Mesendoderm (in vitro differentiated cells): Measurements from ENCODE around the gene PDCD2L.

Experiments
- DNase-seq: peaks from one replicate; pipeline ENCODE4 v3.0.0; 2013
- H2AK5ac ChIP-seq: 2 replicates; pipeline ENCODE4 v1.6.1; 2013; ENCODE audit warnings: low read length, inconsistent platforms
- H2BK120ac ChIP-seq: 2 replicates; pipeline ENCODE4 v1.6.1; 2013; ENCODE audit warnings: low read depth, mild to moderate bottlenecking, low read length, moderate library complexity, mixed read lengths
- H2BK15ac ChIP-seq: replicated peaks from 2 replicates; pipeline ENCODE4 v1.6.1; 2013; ENCODE audit warnings: low read depth, mild to moderate bottlenecking, moderate library complexity
- H2BK5ac ChIP-seq: 2 replicates; pipeline ENCODE4 v1.6.1; 2013; ENCODE audit warnings: low read length, inconsistent platforms
- H3K18ac ChIP-seq: 2 replicates; pipeline ENCODE4 v1.6.1; 2013; ENCODE audit warnings: mild to moderate bottlenecking, low read length, mixed read lengths
- H3K23ac ChIP-seq: one replicate; pipeline ENCODE4 v1.6.1; 2013; ENCODE audit warnings: low read length
- H3K27ac ChIP-seq: 2 replicates; pipeline ENCODE4 v1.5.1; 2013; ENCODE audit warnings: low read depth, mild to moderate bottlenecking, inconsistent platforms, low read length, moderate library complexity
- H3K27me3 ChIP-seq: 2 replicates; pipeline ENCODE4 v1.6.1; 2013; ENCODE audit warnings: low read length, control low read depth, mild to moderate bottlenecking, inconsistent platforms; ENCODE audit not compliant: insufficient read depth, poor library complexity
- H3K36me3 ChIP-seq: 2 replicates; pipeline ENCODE4 v1.6.1; 2013; ENCODE audit warnings: low read length, inconsistent platforms; ENCODE audit not compliant: control insufficient read depth, insufficient read depth
- H3K4ac ChIP-seq: one replicate; pipeline ENCODE4 v1.6.1; 2013; ENCODE audit warnings: low read depth, mild to moderate bottlenecking, low read length, moderate library complexity
- H3K4me1 ChIP-seq: 2 replicates; pipeline ENCODE4 v1.6.1; 2013; ENCODE audit warnings: low read depth, low read length, inconsistent platforms; ENCODE audit not compliant: control insufficient read depth
- H3K4me2 ChIP-seq: 2 replicates; pipeline ENCODE4 v1.6.1; 2013; ENCODE audit warnings: low read length
- H3K4me3 ChIP-seq: 2 replicates; pipeline ENCODE4 v1.5.1; 2013; ENCODE audit warnings: mild to moderate bottlenecking, low read length
- H3K56ac ChIP-seq: one replicate; pipeline ENCODE4 v1.6.1; 2013; ENCODE audit warnings: low read length
- H3K79me1 ChIP-seq: 2 replicates; pipeline ENCODE4 v1.6.1; 2013; ENCODE audit warnings: low read length, inconsistent platforms
- H3K79me2 ChIP-seq: 2 replicates; pipeline ENCODE4 v1.6.1; 2013; ENCODE audit warnings: mild to moderate bottlenecking, low read length; ENCODE audit not compliant: control insufficient read depth, insufficient read depth
- H3K9ac ChIP-seq: 2 replicates; pipeline ENCODE4 v1.6.1; 2013; ENCODE audit warnings: low read length, inconsistent platforms
- H4K5ac ChIP-seq: one replicate; pipeline ENCODE4 v1.6.1; 2013; ENCODE audit warnings: low read length
- H4K8ac ChIP-seq: one replicate; pipeline ENCODE4 v1.6.1; 2013; ENCODE audit warnings: low read depth, mild to moderate bottlenecking, control low read depth, low read length, moderate library complexity
- WGBS: extraction: QIAGEN DNeasy Blood & Tissue Kit; methylation state at CpG from one replicate; pipeline ENCODE4 v1.1.7; 2013; ENCODE audit warnings: low lambda C conversion rate, missing lambda C conversion rate; ENCODE audit not compliant: insufficient coverage; ENCODE audit errors: extremely low coverage; 5-methylcytosine and 5-hydroxymethylcytosine counted together

PDCD2L gene

DNA sequence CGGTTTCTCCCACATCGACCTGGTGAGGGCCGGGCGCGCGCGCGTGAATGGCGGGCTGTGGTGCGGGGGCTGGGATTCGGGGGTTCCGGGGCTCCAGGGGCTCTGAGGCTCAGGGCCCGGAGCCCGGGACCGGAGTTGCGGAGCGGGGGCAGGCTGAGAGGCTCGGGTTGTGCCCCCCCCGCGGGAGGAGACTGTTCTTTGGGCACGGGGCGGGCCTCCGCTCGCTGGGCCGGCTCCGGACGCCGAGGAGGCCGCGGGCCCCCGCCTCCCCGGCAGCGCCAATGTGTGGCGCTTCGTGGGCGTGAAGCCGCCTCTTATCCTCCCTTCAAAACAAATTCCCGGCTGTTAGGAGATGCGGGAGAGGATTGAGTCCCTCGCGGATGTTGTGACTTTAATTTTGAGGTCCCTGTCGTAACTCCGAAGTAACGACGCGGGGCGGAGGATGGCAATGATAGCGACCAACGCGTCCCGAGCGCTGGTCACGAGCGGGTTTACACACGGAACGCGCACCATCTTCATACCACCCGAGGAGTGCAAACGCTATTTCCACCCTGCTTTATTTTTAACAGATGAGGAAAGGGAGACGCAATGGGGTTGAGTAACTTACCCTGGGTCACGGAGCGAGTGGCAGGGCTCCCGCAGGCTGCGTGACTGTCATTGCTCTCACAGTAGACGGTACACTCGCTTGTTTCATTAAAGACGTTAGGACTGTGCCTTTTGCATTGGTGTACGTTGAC, 24.5 kb downstream of the PDCD2L start:
- Histone ChIP-seq H3K4me1 (no peaks in the 10 kb centered on the region), H3K23ac (peak overlapping the region; percentile 74), H3K27me3 (no peaks in the 10 kb centered on the region), H3K56ac (peak overlapping the region; percentile 98), H3K4me3 (peak overlapping the region; percentile 99), H3K79me1 (peaks cover 6% of the 10 kb centered on the region), H3K27ac (peak overlapping the region; percentile 47), H3K4me2 (peak overlapping the region; percentile 95), H2AK5ac (peak overlapping the region; percentile 51), H3K36me3 (no peaks in the 10 kb centered on the region), H3K9ac (peak overlapping the region; percentile 99), H2BK15ac (no peak overlapping the region), H3K79me2 (peaks cover 46% of the 10 kb centered on the region), H4K5ac (no peak overlapping the region), H3K4ac (peak overlapping the region; percentile 99), H2BK120ac (peak overlapping the region; percentile 48), H4K8ac (no peak overlapping the region), H2BK5ac (no peak overlapping the region), H3K18ac (peak overlapping the region; percentile 100)
- peak; percentile 36 for DNase-seq
- WGBS, result no CpG with 5 or more reads among the region's 68 CpGs

- H3K23ac ChIP-seq, result no peak overlapping the region
- no peak overlapping the region for H3K56ac ChIP-seq
- H4K5ac ChIP-seq, result no peak overlapping the region
- no peak overlapping the region for H2BK15ac ChIP-seq
- H3K79me2 ChIP-seq, result peaks cover 51% of the 10 kb centered on the region
- no peak overlapping the region for H3K4me2 ChIP-seq
- H4K8ac ChIP-seq, result no peak overlapping the region
- H3K27me3 ChIP-seq, result no peaks in the 10 kb centered on the region
- no peak overlapping the region for H2AK5ac ChIP-seq
- no peak overlapping the region for H3K18ac ChIP-seq
- WGBS, result no CpG with 5 or more reads among the region's 9 CpGs
- H3K9ac ChIP-seq, result peak overlapping the region; percentile 54
- DNase-seq, result no peak
- H2BK5ac ChIP-seq, result no peak overlapping the region
- H2BK120ac ChIP-seq, result no peak overlapping the region
- H3K4ac ChIP-seq, result no peak overlapping the region
- H3K36me3 ChIP-seq, result no peaks in the 10 kb centered on the region
- H3K79me1 ChIP-seq, result peaks cover 9% of the 10 kb centered on the region
- no peak overlapping the region for H3K27ac ChIP-seq
- H3K4me1 ChIP-seq, result no peaks in the 10 kb centered on the region
- H3K4me3 ChIP-seq, result no peak overlapping the region
These were observed 25.4 kb downstream of the PDCD2L start for GRCh38 chr19:34429553-34429952.

GRCh38 chr19:34430738-34431625, 26.8 kb downstream of the PDCD2L start:
- Histone ChIP-seq H3K79me1 (peaks cover 9% of the 10 kb centered on the region), H4K8ac (no peak overlapping the region), H3K23ac (no peak overlapping the region), H3K4me1 (no peaks in the 10 kb centered on the region), H3K27me3 (no peaks in the 10 kb centered on the region), H3K36me3 (no peaks in the 10 kb centered on the region), H3K9ac (peak overlapping the region; percentile 25), H3K27ac (no peak overlapping the region), H2BK120ac (no peak overlapping the region), H2AK5ac (no peak overlapping the region), H3K4me3 (no peak overlapping the region), H3K18ac (no peak overlapping the region), H2BK15ac (no peak overlapping the region), H2BK5ac (no peak overlapping the region), H3K56ac (no peak overlapping the region), H3K79me2 (peaks cover 54% of the 10 kb centered on the region), H3K4me2 (no peak overlapping the region), H4K5ac (no peak overlapping the region), H3K4ac (no peak overlapping the region)
- WGBS, result no CpG with 5 or more reads among the region's 6 CpGs
- DNase-seq, result peak; percentile 75

GRCh38 chr19:34431681-34432402, 27.6 kb downstream of the PDCD2L start:
- no CpG with 5 or more reads among the region's 2 CpGs for WGBS
- no peaks in the 10 kb centered on the region for H3K36me3 ChIP-seq

GRCh38 chr19:34432797-34433196, 28.6 kb downstream of the PDCD2L start:
- Histone ChIP-seq H3K27ac (no peak overlapping the region), H3K79me2 (peaks cover 55% of the 10 kb centered on the region), H3K4me3 (no peak overlapping the region), H3K4me2 (no peak overlapping the region), H3K36me3 (no peaks in the 10 kb centered on the region), H3K56ac (peak overlapping the region; percentile 17), H3K4ac (no peak overlapping the region), H2BK5ac (no peak overlapping the region), H2BK120ac (no peak overlapping the region), H3K79me1 (peaks cover 9% of the 10 kb centered on the region), H3K27me3 (no peaks in the 10 kb centered on the region), H3K9ac (no peak overlapping the region), H4K8ac (no peak overlapping the region), H3K23ac (no peak overlapping the region), H2BK15ac (no peak overlapping the region), H3K4me1 (no peaks in the 10 kb centered on the region), H2AK5ac (no peak overlapping the region), H4K5ac (no peak overlapping the region), H3K18ac (no peak overlapping the region)
- WGBS, result no CpG with 5 or more reads among the region's 5 CpGs
- peak; percentile 18 for DNase-seq

More at GRCh38 chr19:34431681-34432402, 27.6 kb downstream of the PDCD2L start:
- Histone ChIP-seq H2BK15ac (no peak overlapping the region), H3K9ac (no peak overlapping the region), H2BK120ac (no peak overlapping the region), H3K4ac (no peak overlapping the region), H3K4me1 (no peaks in the 10 kb centered on the region), H3K23ac (no peak overlapping the region), H3K4me3 (no peak overlapping the region), H2AK5ac (no peak overlapping the region), H4K8ac (no peak overlapping the region), H4K5ac (no peak overlapping the region), H3K27me3 (no peaks in the 10 kb centered on the region), H3K79me1 (peaks cover 9% of the 10 kb centered on the region), H3K4me2 (no peak overlapping the region), H3K56ac (no peak overlapping the region), H3K27ac (no peak overlapping the region), H2BK5ac (no peak overlapping the region), H3K18ac (no peak overlapping the region), H3K79me2 (peaks cover 55% of the 10 kb centered on the region)
- DNase-seq, result no peak
